ENCODE data around the gene PRSS56. TPM values are rescaled to one million over a fixed set of nuclear protein-coding genes. Genes with fewer than 3 reads are reported as not detected.

The PRSS56 gene
- total RNA-seq, 1 donor from 2014 or later = not detected

GRCh38 chr2:232527905-232528470 lies 7.8 kb downstream of the PRSS56 start:
- Mint-ChIP-seq H3K27me3 (ENCODE audit: unreplicated experiment) (peaks cover 18% of the 10 kb centered on the region), H3K4me1 (ENCODE audit: unreplicated experiment) (peaks cover 6% of the 10 kb centered on the region), H3K36me3 (ENCODE audit: unreplicated experiment) (no peaks in the 10 kb centered on the region), H3K9me3 (ENCODE audit: unreplicated experiment) (no peaks in the 10 kb centered on the region), H3K27ac (ENCODE audit: unreplicated experiment) (no peak overlapping the region), H3K4me3 (ENCODE audit: unreplicated experiment) (no peak overlapping the region)
- no peak for DNase-seq (ENCODE audit: extremely low spot score, unreplicated experiment)
- no peak for TF ChIP-seq CTCF (IDR thresholded peaks at IDR 0.05)

GRCh38 chr2:232528746-232529460 lies 8.7 kb downstream of the PRSS56 start:
- Mint-ChIP-seq H3K27me3 (ENCODE audit: unreplicated experiment) (peaks cover 13% of the 10 kb centered on the region), H3K9me3 (ENCODE audit: unreplicated experiment) (no peaks in the 10 kb centered on the region), H3K27ac (ENCODE audit: unreplicated experiment) (no peak overlapping the region), H3K36me3 (ENCODE audit: unreplicated experiment) (no peaks in the 10 kb centered on the region), H3K4me3 (ENCODE audit: unreplicated experiment) (no peak overlapping the region), H3K4me1 (ENCODE audit: unreplicated experiment) (peaks cover 6% of the 10 kb centered on the region)
- DNase-seq (ENCODE audit: extremely low spot score, unreplicated experiment) = no peak
- no peak for TF ChIP-seq CTCF (IDR thresholded peaks at IDR 0.05)

GRCh38 chr2:232529806-232530547 lies 9.8 kb downstream of the PRSS56 start:
- H3K9me3 Mint-ChIP-seq (ENCODE audit: unreplicated experiment) = no peaks in the 10 kb centered on the region
- no peaks in the 10 kb centered on the region for H3K36me3 Mint-ChIP-seq (ENCODE audit: unreplicated experiment)
- peaks cover 2% of the 10 kb centered on the region for H3K4me1 Mint-ChIP-seq (ENCODE audit: unreplicated experiment)
- no peak overlapping the region for H3K27ac Mint-ChIP-seq (ENCODE audit: unreplicated experiment)
- no peak overlapping the region for H3K4me3 Mint-ChIP-seq (ENCODE audit: unreplicated experiment)
- no peak for DNase-seq (ENCODE audit: extremely low spot score, unreplicated experiment)
- H3K27me3 Mint-ChIP-seq (ENCODE audit: unreplicated experiment) = peaks cover 13% of the 10 kb centered on the region
- TF ChIP-seq CTCF (IDR thresholded peaks at IDR 0.05) = no peak

GRCh38 chr2:232530626-232531260 lies 10.6 kb downstream of the PRSS56 start:
- no peak overlapping the region for H3K4me3 Mint-ChIP-seq (ENCODE audit: unreplicated experiment)
- peaks cover 13% of the 10 kb centered on the region for H3K27me3 Mint-ChIP-seq (ENCODE audit: unreplicated experiment)
- no peak for TF ChIP-seq CTCF (IDR thresholded peaks at IDR 0.05)
- no peak overlapping the region for H3K27ac Mint-ChIP-seq (ENCODE audit: unreplicated experiment)
- no peaks in the 10 kb centered on the region for H3K9me3 Mint-ChIP-seq (ENCODE audit: unreplicated experiment)
- no peak for DNase-seq (ENCODE audit: extremely low spot score, unreplicated experiment)
- H3K36me3 Mint-ChIP-seq (ENCODE audit: unreplicated experiment) = no peaks in the 10 kb centered on the region
- H3K4me1 Mint-ChIP-seq (ENCODE audit: unreplicated experiment) = no peaks in the 10 kb centered on the region

Measured in osteocyte (in vitro differentiated cells).